ENCODE results near the gene KRTAP10-12. TPM values are rescaled to one million over a fixed set of nuclear protein-coding genes. Genes with fewer than 3 reads are reported as not detected.
A peak's percentile ranks its signal among the peaks of the same experiment; 100 is the strongest.

The KRTAP10-12 gene
- total and polyA plus RNA-seq, 2 of the 13 experiments (the other 11 are each of a cell fraction or from before 2014, with no cell fraction given): not detected

DNA sequence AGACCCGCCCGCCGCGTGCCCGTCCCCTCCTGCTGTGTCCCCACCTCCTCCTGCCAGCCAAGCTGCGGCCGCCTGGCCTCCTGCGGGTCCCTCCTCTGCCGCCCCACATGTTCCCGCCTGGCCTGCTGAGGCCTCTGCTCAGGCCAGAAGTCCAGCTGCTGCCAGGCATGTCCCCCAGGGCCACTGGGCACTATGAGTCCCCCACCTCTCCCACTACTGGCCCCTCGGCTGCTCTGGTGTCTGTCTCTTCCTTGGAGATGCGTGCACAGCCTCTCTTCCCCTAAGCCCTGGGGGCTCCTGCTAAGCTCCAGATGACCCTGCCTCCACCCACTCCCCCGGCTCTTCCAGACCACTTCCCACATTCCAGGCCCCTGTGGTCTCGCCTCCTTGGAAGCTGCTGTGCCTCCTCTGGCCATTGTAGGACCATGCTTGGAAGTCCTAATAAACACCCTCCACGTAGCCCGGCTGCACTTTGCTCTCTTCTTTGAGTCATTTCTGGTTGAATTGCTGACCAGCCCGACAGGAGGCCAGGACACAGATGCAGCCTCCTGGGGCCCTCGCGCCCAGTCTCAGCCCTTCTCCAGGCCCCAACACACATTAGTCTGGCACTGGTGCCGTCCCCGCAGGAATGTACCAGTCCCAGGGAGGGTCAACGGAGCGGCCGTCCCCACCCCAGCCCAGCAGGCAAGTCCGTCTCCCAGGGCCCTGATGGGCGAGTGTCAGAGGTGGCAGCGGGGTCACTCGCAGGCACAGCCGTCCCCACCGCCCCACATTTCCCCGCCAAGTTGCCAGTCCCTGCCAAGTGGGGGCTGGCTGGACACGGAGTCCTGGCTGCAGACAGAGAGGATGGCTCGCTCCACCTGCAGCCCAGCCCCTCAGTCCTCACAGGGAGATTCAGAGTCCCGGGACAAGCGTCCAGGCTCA, 1.1 kb downstream of the KRTAP10-12 start (continued):
- TF ChIP-seq RXRB (CRISPR knock-in tag; IDR thresholded peaks at IDR 0.05; ENCODE audit: borderline replicate concordance): 0 out of 2 replicates have a peak, but pooled peaks have one; percentile 15
- TF ChIP-seq SMAD3 (CRISPR knock-in tag; IDR thresholded peaks at IDR 0.05): no peak
- TF ChIP-seq FOSL2 (CRISPR knock-in tag; IDR thresholded peaks at IDR 0.05): peak; percentile 76
- TF ChIP-seq KAT2B (IDR thresholded peaks at IDR 0.05; ENCODE audit: borderline replicate concordance, low read depth, low read length): no peak
- 0 out of 2 replicates have a peak, but pooled peaks have one; percentile 11 for TF ChIP-seq SKIL (CRISPR knock-in tag; IDR thresholded peaks at IDR 0.05; ENCODE audit: borderline replicate concordance)
- TF ChIP-seq CTCF (CRISPR knock-in tag; IDR thresholded peaks at IDR 0.05): peak; percentile 15; the same call in 1 of the 2 replicates
- TF ChIP-seq PHF8 (CRISPR knock-in tag; IDR thresholded peaks at IDR 0.05): peak; percentile 33; the same call in 1 of the 2 replicates
- peak; percentile 30; the same call in 1 of the 2 replicates for TF ChIP-seq ZSCAN31 (CRISPR knock-in tag; IDR thresholded peaks at IDR 0.05; ENCODE audit: low read depth)
- TF ChIP-seq FOXO1 (CRISPR knock-in tag; IDR thresholded peaks at IDR 0.05): 0 out of 2 replicates have a peak, but pooled peaks have one; percentile 42
- TF ChIP-seq BCL6 (CRISPR knock-in tag; IDR thresholded peaks at IDR 0.05): peak; percentile 18; the same call in 1 of the 2 replicates
- TF ChIP-seq, protein P1, sequence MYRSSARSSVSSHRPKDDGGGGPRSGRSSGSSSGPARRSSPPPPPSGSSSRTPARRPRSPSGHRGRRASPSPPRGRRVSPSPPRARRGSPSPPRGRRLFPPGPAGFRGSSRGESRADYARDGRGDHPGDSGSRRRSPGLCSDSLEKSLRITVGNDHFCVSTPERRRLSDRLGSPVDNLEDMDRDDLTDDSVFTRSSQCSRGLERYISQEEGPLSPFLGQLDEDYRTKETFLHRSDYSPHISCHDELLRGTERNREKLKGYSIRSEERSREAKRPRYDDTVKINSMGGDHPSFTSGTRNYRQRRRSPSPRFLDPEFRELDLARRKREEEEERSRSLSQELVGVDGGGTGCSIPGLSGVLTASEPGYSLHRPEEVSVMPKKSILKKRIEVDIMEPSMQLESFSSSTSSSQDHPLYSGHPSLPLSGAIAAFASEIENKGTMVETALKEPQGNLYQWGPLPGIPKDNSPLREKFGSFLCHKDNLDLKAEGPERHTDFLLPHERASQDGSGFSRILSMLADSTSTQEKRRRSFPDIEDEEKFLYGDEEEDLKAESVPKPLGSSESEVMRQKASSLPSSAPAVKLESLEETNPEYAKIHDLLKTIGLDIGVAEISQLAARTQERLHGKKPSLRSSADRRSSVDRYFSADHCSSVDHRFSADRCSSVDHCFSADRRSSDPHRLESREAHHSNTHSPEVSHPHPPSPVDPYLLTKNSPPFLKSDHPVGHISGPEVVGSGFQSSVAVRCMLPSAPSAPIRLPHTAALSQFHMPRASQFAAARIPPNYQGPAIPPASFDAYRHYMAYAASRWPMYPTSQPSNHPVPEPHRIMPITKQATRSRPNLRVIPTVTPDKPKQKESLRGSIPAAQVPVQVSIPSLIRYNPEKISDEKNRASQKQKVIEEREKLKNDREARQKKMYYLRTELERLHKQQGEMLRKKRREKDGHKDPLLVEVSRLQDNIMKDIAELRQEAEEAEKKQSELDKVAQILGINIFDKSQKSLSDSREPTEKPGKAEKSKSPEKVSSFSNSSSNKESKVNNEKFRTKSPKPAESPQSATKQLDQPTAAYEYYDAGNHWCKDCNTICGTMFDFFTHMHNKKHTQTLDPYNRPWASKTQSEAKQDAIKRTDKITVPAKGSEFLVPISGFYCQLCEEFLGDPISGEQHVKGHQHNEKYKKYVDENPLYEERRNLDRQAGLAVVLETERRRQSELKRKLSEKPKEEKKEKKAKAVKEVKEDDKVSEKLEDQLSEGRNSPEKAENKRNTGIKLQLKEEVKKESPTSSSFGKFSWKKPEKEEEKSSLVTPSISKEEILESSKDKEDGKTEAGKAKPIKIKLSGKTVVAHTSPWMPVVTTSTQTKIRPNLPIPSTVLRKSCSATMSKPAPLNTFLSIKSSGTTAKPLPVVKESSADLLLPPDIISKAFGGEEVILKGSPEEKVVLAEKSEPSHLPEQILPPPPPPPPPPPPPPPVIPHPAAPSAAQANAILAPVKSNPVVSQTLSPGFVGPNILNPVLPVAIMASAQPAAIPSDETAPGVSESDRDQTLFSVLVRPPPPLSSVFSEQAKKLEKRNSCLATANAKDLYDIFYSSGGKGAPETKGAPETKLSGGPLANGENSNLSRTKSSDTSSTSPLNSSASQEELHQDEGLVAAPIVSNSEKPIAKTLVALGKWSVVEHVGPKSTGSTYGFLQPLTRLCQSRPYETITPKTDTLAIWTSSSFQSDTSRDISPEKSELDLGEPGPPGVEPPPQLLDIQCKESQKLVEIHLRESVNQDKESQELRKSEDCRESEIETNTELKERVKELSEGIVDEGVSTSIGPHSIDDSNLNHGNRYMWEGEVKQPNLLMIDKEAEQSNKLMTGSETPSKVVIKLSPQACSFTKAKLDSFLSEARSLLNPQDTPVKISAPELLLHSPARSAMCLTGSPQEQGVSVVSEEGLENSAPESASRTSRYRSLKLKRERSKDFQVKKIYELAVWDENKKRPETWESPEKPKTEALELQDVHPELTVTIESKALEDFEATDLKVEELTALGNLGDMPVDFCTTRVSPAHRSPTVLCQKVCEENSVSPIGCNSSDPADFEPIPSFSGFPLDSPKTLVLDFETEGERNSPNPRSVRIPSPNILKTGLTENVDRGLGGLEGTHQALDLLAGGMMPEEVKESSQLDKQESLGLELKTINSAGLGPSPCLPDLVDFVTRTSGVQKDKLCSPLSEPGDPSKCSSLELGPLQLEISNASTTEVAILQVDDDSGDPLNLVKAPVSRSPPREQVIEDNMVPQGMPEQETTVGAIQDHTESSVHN (CRISPR knock-in tag; IDR thresholded peaks at IDR 0.05): 0 out of 2 replicates have a peak, but pooled peaks have one; percentile 70
- 0 out of 2 replicates have a peak, but pooled peaks have one; percentile 40 for TF ChIP-seq ZNF564 (CRISPR knock-in tag; IDR thresholded peaks at IDR 0.05)
- TF ChIP-seq TARDBP (CRISPR knock-in tag; IDR thresholded peaks at IDR 0.05): no peak
- TF ChIP-seq ZNF644 (CRISPR knock-in tag; IDR thresholded peaks at IDR 0.05; ENCODE audit: low read depth): peak; percentile 52; the same call in 1 of the 2 replicates
